Measurements from ENCODE around the gene SDCBP2.

DNA sequence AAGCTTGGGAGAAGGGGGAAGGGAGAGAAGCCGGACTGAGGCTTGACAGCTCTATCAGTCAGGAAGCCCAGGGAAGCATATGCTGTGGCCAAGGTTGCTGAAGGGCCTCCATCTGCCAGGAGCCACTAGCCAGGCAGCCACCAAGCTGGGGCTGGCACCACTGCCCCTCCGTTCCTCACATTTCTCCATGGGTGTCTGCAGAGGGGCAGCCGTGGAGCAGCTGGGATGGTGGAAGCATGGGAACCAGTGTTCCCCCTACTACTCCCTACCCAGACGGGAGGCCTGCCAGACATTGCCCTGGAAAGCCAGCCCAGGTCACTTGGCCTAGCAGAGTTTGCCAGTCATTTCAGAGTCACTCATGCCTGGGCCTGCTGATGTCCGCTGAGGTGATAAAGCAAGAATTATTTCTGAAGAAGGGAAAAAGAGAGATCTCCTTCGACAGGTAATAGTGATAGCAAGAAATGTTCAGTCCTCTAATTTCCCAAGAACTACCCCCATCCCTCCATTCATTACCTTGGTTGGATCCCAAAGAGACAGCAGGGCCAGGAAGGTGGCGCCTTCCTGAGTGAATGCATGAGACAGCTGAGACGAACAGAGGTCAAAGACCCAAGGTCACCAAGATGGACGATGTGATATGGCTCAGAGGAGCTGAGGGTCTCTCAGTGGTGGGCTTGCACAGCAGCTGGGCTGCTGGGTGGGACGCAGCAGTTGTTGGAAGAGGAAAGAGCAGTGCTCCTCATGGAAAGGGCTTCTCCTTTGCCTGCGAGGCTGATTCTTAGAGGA lies 41.0 kb downstream of the SDCBP2 start:
- TF ChIP-seq POLR2AphosphoS5 (IDR thresholded peaks at IDR 0.05; ENCODE audit: low read depth, low read length), result no peak
- no peak for TF ChIP-seq TAF1 (IDR thresholded peaks at IDR 0.05; ENCODE audit: borderline replicate concordance, insufficient read depth, low read length)
- no peak for TF ChIP-seq SIN3A (IDR thresholded peaks at IDR 0.05; ENCODE audit: borderline replicate concordance, insufficient read depth, low read length)
- TF ChIP-seq, protein P1, sequence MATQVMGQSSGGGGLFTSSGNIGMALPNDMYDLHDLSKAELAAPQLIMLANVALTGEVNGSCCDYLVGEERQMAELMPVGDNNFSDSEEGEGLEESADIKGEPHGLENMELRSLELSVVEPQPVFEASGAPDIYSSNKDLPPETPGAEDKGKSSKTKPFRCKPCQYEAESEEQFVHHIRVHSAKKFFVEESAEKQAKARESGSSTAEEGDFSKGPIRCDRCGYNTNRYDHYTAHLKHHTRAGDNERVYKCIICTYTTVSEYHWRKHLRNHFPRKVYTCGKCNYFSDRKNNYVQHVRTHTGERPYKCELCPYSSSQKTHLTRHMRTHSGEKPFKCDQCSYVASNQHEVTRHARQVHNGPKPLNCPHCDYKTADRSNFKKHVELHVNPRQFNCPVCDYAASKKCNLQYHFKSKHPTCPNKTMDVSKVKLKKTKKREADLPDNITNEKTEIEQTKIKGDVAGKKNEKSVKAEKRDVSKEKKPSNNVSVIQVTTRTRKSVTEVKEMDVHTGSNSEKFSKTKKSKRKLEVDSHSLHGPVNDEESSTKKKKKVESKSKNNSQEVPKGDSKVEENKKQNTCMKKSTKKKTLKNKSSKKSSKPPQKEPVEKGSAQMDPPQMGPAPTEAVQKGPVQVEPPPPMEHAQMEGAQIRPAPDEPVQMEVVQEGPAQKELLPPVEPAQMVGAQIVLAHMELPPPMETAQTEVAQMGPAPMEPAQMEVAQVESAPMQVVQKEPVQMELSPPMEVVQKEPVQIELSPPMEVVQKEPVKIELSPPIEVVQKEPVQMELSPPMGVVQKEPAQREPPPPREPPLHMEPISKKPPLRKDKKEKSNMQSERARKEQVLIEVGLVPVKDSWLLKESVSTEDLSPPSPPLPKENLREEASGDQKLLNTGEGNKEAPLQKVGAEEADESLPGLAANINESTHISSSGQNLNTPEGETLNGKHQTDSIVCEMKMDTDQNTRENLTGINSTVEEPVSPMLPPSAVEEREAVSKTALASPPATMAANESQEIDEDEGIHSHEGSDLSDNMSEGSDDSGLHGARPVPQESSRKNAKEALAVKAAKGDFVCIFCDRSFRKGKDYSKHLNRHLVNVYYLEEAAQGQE (IDR thresholded peaks at IDR 0.05; ENCODE audit: insufficient read depth in 1 of 2, low read depth in 2 of 2, low read length in 2 of 2), result no peak
- no peak for TF ChIP-seq FOXP2 (optimal IDR thresholded peaks at IDR 0.05; ENCODE audit: borderline replicate concordance, extremely low read depth, extremely low read length, insufficient read depth)
